Kidney capillary endothelial cell (primary cell): ENCODE results near the gene OVCH1.
A peak's percentile ranks its signal among the peaks of the same experiment; 100 is the strongest.
"Not testable (repeated sequence)": the region's sequence is repeated elsewhere in the genome, so short reads cannot be mapped to it uniquely, and the experiment has no call there.

Experiments
- DNase-seq: peaks from one replicate; pipeline ENCODE4 v3.0.0-alpha.2; 2018; ENCODE audit warnings: low spot score

OVCH1 gene

DNA sequence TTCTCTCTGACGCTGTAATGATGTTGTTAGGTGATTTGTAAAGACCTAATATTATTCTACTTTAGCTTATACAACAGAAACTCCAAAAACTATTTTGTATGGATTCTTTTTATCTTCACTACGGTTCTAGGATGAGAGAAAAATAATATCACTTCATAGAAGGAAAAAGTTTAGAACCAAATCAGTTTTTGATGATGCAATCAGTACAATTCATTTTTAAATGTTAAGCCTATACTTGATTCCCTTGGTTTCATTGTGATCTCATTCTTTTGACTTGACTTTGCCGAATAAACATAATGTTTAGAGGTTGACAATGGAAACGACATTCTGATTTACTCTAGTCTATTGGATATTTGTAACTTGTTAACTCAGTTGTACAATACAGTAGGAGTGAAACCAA, 91.9 kb downstream of the OVCH1 start:
- no peak for DNase-seq

DNA sequence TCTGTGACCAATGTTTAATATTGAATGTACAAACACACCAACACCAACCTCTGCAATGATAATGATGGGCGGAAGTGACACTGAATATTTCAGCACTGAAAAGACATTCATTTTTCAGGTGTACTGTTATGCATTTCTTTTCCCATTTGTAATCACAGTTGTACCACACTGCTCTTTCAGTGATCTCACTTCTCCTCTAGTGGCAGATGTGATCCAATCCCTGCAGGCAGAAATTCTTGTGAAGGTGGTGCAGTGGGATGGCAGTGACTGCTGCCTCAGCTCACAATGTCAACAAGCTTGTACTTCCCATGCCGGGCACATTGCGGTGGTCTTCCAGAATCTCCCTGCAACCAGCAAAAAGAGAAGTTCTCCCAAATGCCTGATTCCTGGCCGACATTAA, 93.5 kb downstream of the OVCH1 start:
- no peak for DNase-seq

DNA sequence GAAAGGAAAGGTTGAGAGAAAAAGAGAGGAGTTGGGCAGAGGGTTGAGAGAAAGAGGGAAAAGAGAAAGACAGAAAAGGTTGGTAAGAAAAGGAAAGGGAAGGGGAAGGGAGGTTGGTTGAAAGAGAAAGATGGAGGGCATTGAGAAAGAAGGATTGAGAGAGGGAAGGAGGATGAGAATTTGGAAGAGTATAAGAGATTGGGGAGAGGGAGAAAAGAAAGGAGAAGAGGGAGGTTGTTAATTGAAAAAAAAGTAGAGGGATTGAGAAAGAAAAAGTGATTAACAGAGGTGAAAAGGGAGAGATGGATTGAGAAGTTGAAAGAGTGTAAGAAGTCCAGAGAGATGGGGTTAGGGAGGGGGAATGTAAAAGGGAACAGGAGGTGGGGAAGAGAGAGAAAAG, 95.0 kb downstream of the OVCH1 start:
- DNase-seq, result no peak

DNA sequence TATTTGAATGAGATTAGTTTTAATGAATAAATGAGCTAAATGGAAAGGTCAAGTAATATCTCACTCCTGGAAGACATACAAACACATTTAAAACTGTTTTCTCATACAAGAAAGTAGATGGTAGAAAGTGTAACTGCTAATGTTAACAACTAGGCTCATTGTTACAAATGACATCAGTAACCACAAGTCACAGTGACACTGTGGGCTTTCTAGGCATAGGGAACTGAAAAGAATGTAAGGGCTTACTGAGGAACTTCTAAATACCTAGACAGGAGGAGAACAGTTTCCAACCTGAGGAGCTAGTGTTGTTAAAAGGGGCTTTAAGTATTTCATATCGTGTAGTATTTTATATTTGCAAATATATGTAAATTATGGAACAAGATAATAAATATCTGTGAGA, 99.0 kb downstream of the OVCH1 start:
- DNase-seq, result no peak

DNA sequence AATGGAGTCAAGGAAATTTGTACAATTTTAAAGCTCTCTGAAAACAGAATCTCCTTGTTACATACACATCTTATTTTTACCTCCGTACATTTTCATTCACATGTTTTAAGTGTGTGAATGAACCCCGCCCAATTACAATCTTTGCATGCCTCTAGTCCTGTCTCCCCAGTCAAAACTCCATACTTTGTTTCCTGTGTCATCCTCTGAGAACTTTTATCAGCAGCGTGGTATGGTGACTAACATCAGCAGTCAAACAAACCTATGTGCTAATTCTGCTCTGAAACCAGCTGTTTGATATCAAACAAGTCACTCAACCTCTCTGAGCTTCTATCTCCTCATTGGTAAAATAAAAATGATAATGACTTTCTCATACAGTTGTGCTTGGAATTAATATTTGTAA, 100.7 kb downstream of the OVCH1 start:
- no peak for DNase-seq

DNA sequence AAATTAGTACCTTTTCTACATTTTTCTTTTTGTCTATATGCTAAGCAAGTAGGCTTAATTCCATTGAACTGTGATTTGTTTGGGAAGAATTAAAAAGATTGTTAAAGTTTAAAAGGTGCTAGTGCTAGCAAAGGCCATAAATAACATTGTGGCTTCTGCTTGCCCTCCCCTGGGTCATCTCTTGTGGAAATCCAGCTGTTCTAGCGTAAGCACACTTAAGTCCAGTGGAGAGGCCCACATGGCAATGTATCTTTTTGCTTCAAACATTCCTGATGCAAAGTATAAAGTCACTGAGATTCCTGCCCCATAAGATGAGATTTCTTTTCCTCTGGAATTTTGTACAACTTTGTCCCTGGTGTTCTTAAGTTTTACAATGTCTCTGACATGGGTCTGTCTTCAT, 102.1 kb downstream of the OVCH1 start:
- DNase-seq, result no peak

DNA sequence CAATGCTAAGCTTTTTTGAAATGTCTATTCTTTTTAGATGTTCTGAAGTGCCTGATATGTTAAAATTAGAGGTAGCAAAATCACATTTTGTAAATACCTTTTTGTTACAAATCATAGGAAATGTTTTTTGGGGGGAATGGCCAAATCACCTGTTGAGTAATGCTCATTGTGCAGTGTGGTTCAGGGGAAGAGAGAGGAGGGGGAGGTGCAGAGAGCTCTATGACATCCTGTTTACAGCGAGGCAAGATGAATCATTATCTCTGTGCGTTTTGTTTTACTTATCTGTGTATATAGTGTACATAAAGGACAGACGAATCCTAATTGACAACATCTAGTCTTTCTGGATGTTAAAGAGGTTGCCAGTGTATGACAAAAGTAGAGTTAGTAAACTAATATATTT, 107.1 kb downstream of the OVCH1 start:
- peak; percentile 52 for DNase-seq

DNA sequence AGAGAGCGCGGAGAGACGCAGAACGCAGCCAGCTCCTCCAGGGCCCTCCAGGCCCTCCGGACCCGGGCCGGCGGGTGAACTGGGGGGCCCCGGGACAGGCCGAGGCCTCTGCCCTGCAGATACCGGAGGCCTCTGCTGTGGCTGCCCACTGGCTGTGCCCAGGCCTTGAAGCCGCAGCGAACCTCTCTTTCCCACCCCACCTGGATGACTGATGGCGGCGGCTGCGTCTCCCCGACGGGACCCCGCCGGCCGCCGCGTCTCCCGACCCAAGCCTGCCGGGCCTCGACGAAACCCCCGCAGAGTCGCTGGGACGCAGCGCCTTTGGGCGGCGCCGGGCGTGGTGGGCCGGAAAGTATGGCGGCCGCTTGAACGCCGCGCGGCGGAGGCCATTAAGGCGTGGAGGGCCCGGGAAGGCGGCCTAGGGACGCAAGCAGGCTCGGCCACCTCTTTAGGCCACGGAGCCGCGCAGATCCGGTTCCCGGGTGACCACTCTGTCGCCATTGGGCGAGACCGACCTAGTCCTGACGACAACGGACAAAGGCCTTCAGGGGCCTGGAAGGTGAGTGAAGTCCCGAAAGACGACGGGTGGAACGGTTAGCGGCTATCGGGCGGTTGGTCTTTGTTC, 108.1 kb downstream of the OVCH1 start:
- no peak for DNase-seq

DNA sequence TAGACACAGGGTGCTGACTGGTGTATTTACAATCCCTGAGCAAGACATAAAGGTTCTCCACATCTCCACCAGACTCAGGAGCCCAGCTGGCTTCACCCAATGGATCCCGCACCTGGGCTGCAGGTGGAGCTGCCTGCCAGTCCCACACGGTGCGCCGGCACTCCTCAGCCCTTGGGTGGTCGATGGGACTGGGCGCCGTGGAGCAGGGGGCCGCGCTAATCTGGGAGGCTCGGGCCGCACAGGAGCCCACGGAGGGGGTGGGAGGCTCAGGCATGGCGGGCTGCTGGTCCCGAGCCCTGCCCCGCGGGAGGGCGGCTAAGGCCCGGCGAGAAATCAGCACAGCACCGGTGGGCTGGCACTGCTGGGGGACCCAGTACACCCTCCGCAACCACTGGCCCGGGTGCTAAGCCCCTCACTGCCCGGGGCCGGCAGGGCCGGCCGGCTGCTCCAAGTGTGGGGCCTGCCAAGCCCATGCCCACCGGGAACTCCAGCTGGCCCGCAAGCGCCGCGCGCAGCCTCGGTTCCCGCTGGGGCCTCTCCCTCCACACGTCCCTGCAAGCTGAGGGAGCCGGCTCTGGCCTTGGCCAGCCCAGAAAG, 111.3 kb downstream of the OVCH1 start:
- not testable (repeated sequence) for DNase-seq

DNA sequence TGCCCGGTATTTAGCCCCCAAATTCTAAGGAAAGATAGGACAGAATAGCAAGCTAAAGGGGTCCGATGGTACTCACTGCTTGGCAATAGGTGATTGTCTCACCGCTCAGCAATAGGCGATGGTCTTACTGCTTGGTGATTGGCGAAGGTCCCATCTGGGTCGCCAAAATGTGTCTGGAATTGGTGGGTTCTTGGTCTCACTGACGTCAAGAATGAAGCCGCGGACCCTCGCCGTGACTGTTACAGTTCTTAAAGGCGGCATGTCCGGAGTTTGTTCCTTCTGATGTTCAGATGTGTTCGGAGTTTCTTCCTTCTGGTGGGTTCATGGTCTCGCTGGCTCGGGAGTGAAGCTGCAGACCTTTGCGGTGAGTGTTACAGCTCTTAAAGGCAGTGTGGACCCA, 112.3 kb downstream of the OVCH1 start:
- not testable (repeated sequence) for DNase-seq

DNA sequence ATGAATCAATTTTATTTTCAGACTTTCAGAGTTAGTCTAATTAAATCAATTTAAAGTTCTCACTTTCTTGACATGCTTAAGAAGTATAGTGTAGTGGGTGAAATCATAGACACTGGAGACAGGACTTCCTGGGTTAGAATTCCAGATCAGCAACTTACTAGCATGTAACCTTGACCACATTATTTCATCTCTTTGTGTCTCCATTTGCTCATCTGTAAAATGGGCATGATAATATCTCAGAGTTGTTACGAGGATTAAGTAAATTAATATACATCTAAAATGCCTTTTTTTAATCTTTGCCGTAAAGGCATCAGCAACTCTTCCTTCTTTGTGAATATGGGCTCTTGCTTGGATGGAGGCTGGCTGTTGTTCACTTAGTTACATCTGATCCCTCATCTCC, 115.2 kb downstream of the OVCH1 start:
- no peak for DNase-seq

DNA sequence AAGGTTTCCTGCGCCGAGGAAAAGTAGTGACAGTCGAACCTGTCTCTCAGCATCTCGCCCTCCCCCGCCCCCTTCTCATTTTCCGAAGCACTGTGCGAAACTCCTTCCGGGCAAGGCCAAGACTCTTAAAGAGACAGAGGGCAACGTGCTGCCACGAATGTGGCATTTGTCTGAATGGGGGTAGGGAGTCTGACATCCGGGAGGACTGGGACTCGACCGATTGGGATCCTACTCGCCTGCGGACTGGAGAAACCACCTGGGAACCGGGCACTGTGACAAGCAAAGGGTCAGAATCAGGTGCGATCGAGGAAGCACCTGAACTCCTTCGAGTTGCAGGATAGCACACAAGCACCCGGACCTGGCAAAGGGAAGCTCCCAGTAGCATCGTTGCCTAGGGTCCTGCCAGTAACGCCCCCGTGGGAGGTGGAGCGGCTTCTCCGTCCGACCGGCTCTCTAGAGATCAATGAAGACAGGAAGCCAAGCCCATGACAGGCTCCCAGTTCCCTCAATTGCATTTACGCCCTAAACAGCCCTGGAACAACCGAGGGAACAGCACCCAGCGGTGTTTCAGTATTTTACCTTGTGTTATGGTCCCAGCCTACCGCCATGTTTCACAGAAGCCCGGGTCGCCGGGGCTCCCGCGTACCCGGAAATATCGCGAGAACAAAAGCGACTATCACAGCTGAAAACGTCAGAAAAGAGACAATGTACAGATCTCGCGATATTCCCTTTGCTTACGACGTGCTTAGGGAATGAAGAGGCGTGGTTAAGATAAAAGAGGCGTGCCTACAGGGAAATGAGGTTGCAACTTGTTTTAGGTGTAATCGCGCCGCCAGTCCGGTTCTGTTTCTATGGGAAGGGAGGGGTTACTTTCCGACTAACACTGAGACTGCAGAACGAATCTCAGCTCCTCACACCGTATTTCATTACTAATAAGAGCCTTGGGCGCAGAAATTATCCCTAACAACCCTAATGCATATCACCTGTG, 116.7 kb downstream of the OVCH1 start, which contains the start of gene ERGIC2:
ERGIC2 (minus strand) TSS at position 637 of the 988 bp plus-strand sequence. CDS start 9,539 bp downstream, outside the sequence.
- DNase-seq, result peak; percentile 99
